HS-27A (cell line): ENCODE data around the gene ABCE1.

Source experiments
- DNase-seq: peaks from one replicate; pipeline ENCODE4 v3.0.0-alpha.2; 2012; ENCODE audit warnings: low read depth, missing footprints

The ABCE1 gene

DNA sequence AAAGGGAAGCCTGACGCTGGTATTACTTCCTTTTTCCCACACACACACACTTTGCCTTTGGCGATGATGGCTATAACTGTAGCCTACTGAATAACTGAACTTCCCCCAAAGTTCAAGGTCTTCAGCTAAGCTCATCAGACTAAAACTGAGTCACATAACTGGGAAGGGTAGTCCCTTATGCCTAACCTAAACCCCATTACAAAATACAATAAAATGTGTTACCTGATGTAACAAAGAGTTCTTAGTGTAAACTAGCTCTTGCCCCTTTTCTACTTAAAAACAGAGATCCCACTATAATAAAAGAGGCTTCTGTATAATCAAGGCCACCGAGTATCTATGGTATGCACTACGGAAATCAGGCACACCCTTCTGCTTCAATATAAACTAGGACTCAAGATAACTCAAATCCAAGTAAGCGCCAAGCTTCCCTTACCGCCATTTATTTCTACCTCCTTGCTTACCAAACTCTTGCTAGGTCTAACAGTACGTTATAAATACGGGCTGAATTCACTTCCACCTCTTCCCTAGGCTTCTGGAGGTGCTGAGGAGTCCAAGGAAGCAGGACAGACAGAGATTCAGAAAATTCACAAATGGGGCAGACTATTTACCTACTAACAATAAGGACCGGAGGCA, 79.9 kb downstream of the ABCE1 start:
- no peak for DNase-seq

DNA sequence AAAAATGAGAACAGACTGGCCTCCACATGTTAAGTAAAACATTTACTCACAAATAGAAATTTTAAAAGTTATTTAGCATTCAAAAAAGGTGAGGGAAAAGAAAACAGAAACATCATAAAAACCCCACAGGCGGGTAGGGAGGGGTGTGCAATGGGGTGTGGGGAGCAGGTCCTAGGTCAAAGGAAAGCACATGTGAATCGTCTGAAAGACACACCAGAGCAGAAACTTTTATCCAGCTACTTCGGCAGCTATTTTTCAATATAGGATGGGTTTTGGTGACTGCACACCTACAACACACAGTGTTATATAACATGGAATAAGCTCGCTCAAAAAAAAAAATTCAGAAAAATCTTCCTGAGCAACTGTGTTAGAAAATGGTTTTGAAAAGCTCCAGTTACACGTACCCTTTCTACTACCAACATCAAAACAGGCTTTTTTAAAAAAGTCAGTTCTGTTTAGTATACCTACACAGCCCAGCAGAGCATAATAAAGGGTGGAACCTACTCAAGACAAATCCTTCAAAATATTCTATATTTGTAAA, 80.7 kb downstream of the ABCE1 start:
- no peak for DNase-seq
